ENCODE results near the gene RAB12.

Gene RAB12

GRCh38 chr18:8629602-8630001 is 20.4 kb downstream of the RAB12 start:
- Histone ChIP-seq H3K4me2 (ENCODE audit: insufficient read depth, low read length) (no peak overlapping the region), H3K79me2 (ENCODE audit: insufficient read depth, low read length) (peaks cover 39% of the 10 kb centered on the region), H3K36me3 (ENCODE audit: insufficient read depth, low read length) (peaks cover 78% of the 10 kb centered on the region), H4K20me1 (ENCODE audit: insufficient read depth, low read length) (peaks cover 34% of the 10 kb centered on the region), H3K4me3 (ENCODE audit: low read depth in 1 of 2, low read length in 2 of 2) (no peak overlapping the region), H3K9ac (ENCODE audit: low read depth, low read length) (no peak overlapping the region), H3K9me3 (ENCODE audit: insufficient read depth, low read length, severe bottlenecking) (no peaks in the 10 kb centered on the region), H2AFZ (ENCODE audit: low read depth, low read length) (no peak overlapping the region), H3K27me3 (ENCODE audit: insufficient read depth, low read length, poor library complexity) (no peaks in the 10 kb centered on the region), H3K27ac (ENCODE audit: low read length) (no peak overlapping the region), H3K4me1 (ENCODE audit: insufficient read depth, low read length) (no peaks in the 10 kb centered on the region)
- DNase-seq: no peak
- TF ChIP-seq CTCF (IDR thresholded peaks at IDR 0.05; ENCODE audit: borderline replicate concordance, extremely low read depth, low read length, poor library complexity, severe bottlenecking) (no peak), EZH2 (IDR thresholded peaks at IDR 0.05; ENCODE audit: borderline replicate concordance, low read depth, low read length, severe bottlenecking) (no peak)
- ATAC-seq (ENCODE audit: insufficient read depth, low read depth): no peak

- Histone ChIP-seq H3K4me2 (ENCODE audit: insufficient read depth, low read length) (no peak overlapping the region), H3K9ac (ENCODE audit: low read depth, low read length) (no peak overlapping the region), H3K27ac (ENCODE audit: low read length) (no peak overlapping the region), H2AFZ (ENCODE audit: low read depth, low read length) (no peak overlapping the region), H3K9me3 (ENCODE audit: insufficient read depth, low read length, severe bottlenecking) (no peaks in the 10 kb centered on the region), H3K27me3 (ENCODE audit: insufficient read depth, low read length, poor library complexity) (no peaks in the 10 kb centered on the region), H4K20me1 (ENCODE audit: insufficient read depth, low read length) (peaks cover 30% of the 10 kb centered on the region), H3K4me3 (ENCODE audit: low read depth in 1 of 2, low read length in 2 of 2) (no peak overlapping the region), H3K4me1 (ENCODE audit: insufficient read depth, low read length) (no peaks in the 10 kb centered on the region), H3K79me2 (ENCODE audit: insufficient read depth, low read length) (peaks cover 30% of the 10 kb centered on the region), H3K36me3 (ENCODE audit: insufficient read depth, low read length) (peaks cover 78% of the 10 kb centered on the region)
- ATAC-seq (ENCODE audit: insufficient read depth, low read depth): no peak
- DNase-seq: no peak
- TF ChIP-seq EZH2 (IDR thresholded peaks at IDR 0.05; ENCODE audit: borderline replicate concordance, low read depth, low read length, severe bottlenecking) (no peak), CTCF (IDR thresholded peaks at IDR 0.05; ENCODE audit: borderline replicate concordance, extremely low read depth, low read length, poor library complexity, severe bottlenecking) (no peak)
Measured at GRCh38 chr18:8630546-8630945, 21.3 kb downstream of the RAB12 start.

GRCh38 chr18:8631265-8631664 is 22.0 kb downstream of the RAB12 start:
- H3K9ac ChIP-seq (ENCODE audit: low read depth, low read length): no peak overlapping the region
- H3K4me1 ChIP-seq (ENCODE audit: insufficient read depth, low read length): no peaks in the 10 kb centered on the region
- H3K36me3 ChIP-seq (ENCODE audit: insufficient read depth, low read length): peaks cover 78% of the 10 kb centered on the region
- no peak overlapping the region for H3K4me2 ChIP-seq (ENCODE audit: insufficient read depth, low read length)
- H3K27ac ChIP-seq (ENCODE audit: low read length): no peak overlapping the region
- H2AFZ ChIP-seq (ENCODE audit: low read depth, low read length): no peak overlapping the region
- H4K20me1 ChIP-seq (ENCODE audit: insufficient read depth, low read length): peaks cover 27% of the 10 kb centered on the region
- ATAC-seq (ENCODE audit: insufficient read depth, low read depth): no peak
- no peaks in the 10 kb centered on the region for H3K9me3 ChIP-seq (ENCODE audit: insufficient read depth, low read length, severe bottlenecking)
- TF ChIP-seq EZH2 (IDR thresholded peaks at IDR 0.05; ENCODE audit: borderline replicate concordance, low read depth, low read length, severe bottlenecking): no peak
- TF ChIP-seq CTCF (IDR thresholded peaks at IDR 0.05; ENCODE audit: borderline replicate concordance, extremely low read depth, low read length, poor library complexity, severe bottlenecking): no peak
- no peaks in the 10 kb centered on the region for H3K27me3 ChIP-seq (ENCODE audit: insufficient read depth, low read length, poor library complexity)
- H3K4me3 ChIP-seq (ENCODE audit: low read depth in 1 of 2, low read length in 2 of 2): no peak overlapping the region
- DNase-seq: no peak
- peaks cover 25% of the 10 kb centered on the region for H3K79me2 ChIP-seq (ENCODE audit: insufficient read depth, low read length)

GRCh38 chr18:8632386-8632785 is 23.1 kb downstream of the RAB12 start:
- DNase-seq: no peak
- Histone ChIP-seq H3K9me3 (ENCODE audit: insufficient read depth, low read length, severe bottlenecking) (no peaks in the 10 kb centered on the region), H3K9ac (ENCODE audit: low read depth, low read length) (no peak overlapping the region), H3K36me3 (ENCODE audit: insufficient read depth, low read length) (peaks cover 76% of the 10 kb centered on the region), H2AFZ (ENCODE audit: low read depth, low read length) (no peak overlapping the region), H3K79me2 (ENCODE audit: insufficient read depth, low read length) (peaks cover 17% of the 10 kb centered on the region), H3K27me3 (ENCODE audit: insufficient read depth, low read length, poor library complexity) (no peaks in the 10 kb centered on the region), H3K27ac (ENCODE audit: low read length) (no peak overlapping the region), H3K4me1 (ENCODE audit: insufficient read depth, low read length) (no peaks in the 10 kb centered on the region), H3K4me3 (ENCODE audit: low read depth in 1 of 2, low read length in 2 of 2) (no peak overlapping the region), H4K20me1 (ENCODE audit: insufficient read depth, low read length) (peaks cover 18% of the 10 kb centered on the region), H3K4me2 (ENCODE audit: insufficient read depth, low read length) (no peak overlapping the region)
- no peak for TF ChIP-seq EZH2 (IDR thresholded peaks at IDR 0.05; ENCODE audit: borderline replicate concordance, low read depth, low read length, severe bottlenecking)
- no peak for TF ChIP-seq CTCF (IDR thresholded peaks at IDR 0.05; ENCODE audit: borderline replicate concordance, extremely low read depth, low read length, poor library complexity, severe bottlenecking)
- no peak for ATAC-seq (ENCODE audit: insufficient read depth, low read depth)
